Endothelial cell of umbilical vein (primary cell): ENCODE results near the gene FPGS. TPM values are rescaled to one million over a fixed set of nuclear protein-coding genes. Genes with fewer than 3 reads are reported as not detected.

Experiments used
- BruUV-seq: library from RNA; stranded (reverse); fragments of 400-500 nt; replicated peaks from 2 replicates; lab custom pipeline; 2021; lab: Mats Ljungman, UMichigan
- CTCF ChIA-PET: fragments of 300-600, 350-600 bp; sonication (Branson Sonifier 250); formaldehyde crosslinking; loops from one replicate; lab custom pipeline; 2021; ENCODE audit warnings: antibody characterized with exemption, inconsistent platforms; lab: Charles Lee
- POLR2A ChIA-PET: fragments of 300-600, 350-600 bp; sonication (Branson Sonifier 250); formaldehyde crosslinking; loops from one replicate; lab custom pipeline; 2021; ENCODE audit warnings: antibody characterized with exemption, inconsistent platforms; lab: Charles Lee
- DNase-seq: peaks from one replicate; pipeline ENCODE4 v3.0.0-alpha.2; 2011; ENCODE audit warnings: low read depth, low spot score
- FAIRE-seq: peaks from 2 replicates; lab custom pipeline; 2011; peaks lifted over from hg19 to GRCh38; lab: Jason Lieb, UNC
- H2AFZ ChIP-seq: 2 replicates; pipeline ENCODE4 v1.6.0; 2012; ENCODE audit warnings: low read depth, low read length, control low read depth, inconsistent platforms
- H3K27ac ChIP-seq: 2 replicates; pipeline ENCODE4 v1.5.1; 2011; ENCODE audit warnings: low read depth, mild to moderate bottlenecking, control low read depth, low read length, moderate library complexity; ENCODE audit not compliant: insufficient read depth
- H3K27me3 ChIP-seq, 2 experiments: 2 replicates each; pipeline versions ENCODE4 v1.6.0 to v1.6.1; 2011; ENCODE audit warnings: low read length in 2 of 2, mixed read lengths in 1 of 2; ENCODE audit not compliant: control insufficient read depth in 2 of 2, insufficient read depth in 2 of 2
- H3K36me3 ChIP-seq, 2 experiments: 2 replicates in 1 of 2; 3 replicates in 1 of 2; pipeline ENCODE4 v1.5.1; 2011; ENCODE audit warnings: low read length in 2 of 2, mild to moderate bottlenecking in 1 of 2, moderate library complexity in 1 of 2; ENCODE audit not compliant: control insufficient read depth in 2 of 2, insufficient read depth in 2 of 2; ENCODE audit errors: extremely low read depth in 1 of 2
- H3K4me1 ChIP-seq: 3 replicates; pipeline ENCODE4 v1.5.1; 2011; ENCODE audit warnings: mild to moderate bottlenecking, low read length; ENCODE audit not compliant: control insufficient read depth, insufficient read depth; ENCODE audit errors: extremely low read depth
- H3K4me2 ChIP-seq: 2 replicates; pipeline ENCODE4 v1.6.1; 2011; ENCODE audit warnings: low read length, control low read depth, mixed read lengths; ENCODE audit not compliant: insufficient read depth
- H3K4me3 ChIP-seq, 3 experiments: fragments of 200-600 bp in 1 of 3; sonication (generic), shearing (Covaris generic) in 1 of 3; replicated peaks in 1 of 3; 2 replicates each; pipeline ENCODE4 v1.5.1; 2011 to 2016; ENCODE audit warnings: control low read depth in 3 of 3, low read length in 3 of 3, mild to moderate bottlenecking in 2 of 3, inconsistent platforms in 1 of 3, low read depth in 1 of 3, moderate library complexity in 1 of 3; ENCODE audit not compliant: insufficient read depth in 1 of 3
- H3K79me2 ChIP-seq: 2 replicates; pipeline ENCODE4 v1.6.0; 2012; ENCODE audit warnings: low read length, inconsistent platforms; ENCODE audit not compliant: control insufficient read depth, insufficient read depth
- H3K9ac ChIP-seq: replicated peaks from 2 replicates; pipeline ENCODE3; 2011; ENCODE audit warnings: low read length, control low read depth; ENCODE audit not compliant: insufficient read depth; ENCODE audit errors: extremely low read depth
- H3K9me1 ChIP-seq: replicated peaks from 3 replicates; pipeline ENCODE4 v1.6.0; 2011; ENCODE audit warnings: mild to moderate bottlenecking, low read length; ENCODE audit not compliant: control insufficient read depth, insufficient read depth; ENCODE audit errors: extremely low read depth
- H3K9me3 ChIP-seq: replicated peaks from 2 replicates; pipeline ENCODE4 v1.5.1; 2012; ENCODE audit warnings: low read length, inconsistent platforms; ENCODE audit not compliant: control insufficient read depth, insufficient read depth
- H4K20me1 ChIP-seq: replicated peaks from 2 replicates; pipeline ENCODE3; 2011; ENCODE audit warnings: mild to moderate bottlenecking, low read length; ENCODE audit not compliant: control insufficient read depth, insufficient read depth; ENCODE audit errors: extremely low read depth
- EZH2 ChIP-seq: IDR thresholded peaks from 2 replicates; pipeline ENCODE4 v1.6.1; 2012; ENCODE audit warnings: borderline replicate concordance, low read depth, mild to moderate bottlenecking, moderate library complexity, low read length, inconsistent platforms; ENCODE audit not compliant: severe bottlenecking
- FOS ChIP-seq: IDR thresholded peaks from 2 replicates; pipeline ENCODE4 v1.6.1; 2011; ENCODE audit warnings: mild to moderate bottlenecking, low read length, moderate library complexity, borderline replicate concordance; ENCODE audit not compliant: insufficient read depth
- GATA2 ChIP-seq: IDR thresholded peaks from 2 replicates; pipeline ENCODE4 v1.7.0; 2011; ENCODE audit warnings: low read depth, mild to moderate bottlenecking, moderate library complexity, mixed read lengths, low read length; ENCODE audit not compliant: insufficient read length, insufficient read depth
- JUN ChIP-seq: IDR thresholded peaks from 2 replicates; pipeline ENCODE4 v1.6.1; 2011; ENCODE audit warnings: borderline replicate concordance, low read depth; ENCODE audit not compliant: insufficient read length, insufficient read depth
- MYC ChIP-seq: IDR thresholded peaks from one replicate; pipeline ENCODE4 v1.6.1; 2011; ENCODE audit warnings: mild to moderate bottlenecking, low read depth, low read length
- POLR2A ChIP-seq: IDR thresholded peaks from 2 replicates; pipeline ENCODE4 v1.6.1; 2012; ENCODE audit warnings: low read depth, mild to moderate bottlenecking, control low read depth, low read length
- POLR2AphosphoS5 ChIP-seq: IDR thresholded peaks from 2 replicates; pipeline ENCODE4 v1.6.1; 2012; ENCODE audit warnings: low read depth, mild to moderate bottlenecking, control low read depth, low read length, moderate library complexity; ENCODE audit not compliant: insufficient read depth
- dilution Hi-C: fragments of 300-500 bp; cut with MboI; formaldehyde crosslinking; loops from one replicate; pipeline ENCODE4 v1.15.0; 2019; ENCODE audit warnings: low sequenced_read_pairs; ENCODE audit not compliant: extremely low pct_ligation_motif_present
- intact Hi-C: fragments of 100-400 bp; cut with micrococcal nuclease; formaldehyde crosslinking; loops from one replicate; pipeline ENCODE4 v1.10.0; 2022
- polyA plus RNA-seq, 4 experiments: library from polyadenylated mRNA; depleted of rRNA in 3 of 4; stranded (reverse) in 3 of 4; unstranded in 1 of 4; fragments of >200 nt; gene quantifications; 2 replicates each; pipeline versions ENCODE4 v1.2.1 to v1.2.3, GENCODE V29; 2011 to 2012; ENCODE audit warnings: missing spikeins in 1 of 4
- total RNA-seq: library from RNA; stranded (reverse); gene quantifications from 2 replicates; pipeline ENCODE4 v1.2.3, GENCODE V29; 2021
- TF ChIP-seq, protein P1 (sequence below): IDR thresholded peaks from 2 replicates; pipeline ENCODE4 v1.6.1; 2011; ENCODE audit not compliant: insufficient read depth, insufficient read length
- TF ChIP-seq, protein P2 (sequence below), 2 donors: IDR thresholded peaks; 1 replicate in 1 of 2; 2 replicates in 1 of 2; pipeline ENCODE4 v1.5.1; 2011; ENCODE audit warnings: low read length in 2 of 2, mild to moderate bottlenecking in 2 of 2, moderate library complexity in 2 of 2, control low read depth in 1 of 2, inconsistent platforms in 1 of 2, low read depth in 1 of 2; ENCODE audit not compliant: insufficient read depth in 1 of 2; ENCODE audit errors: extremely low read depth in 1 of 2

FPGS gene
- total and polyA plus RNA-seq, 2 donors (not counting 3 experiments of a cell fraction or from before 2014, with no cell fraction given) = 77.7 to 90.2 TPM

GRCh38 chr9:127810378-127811187 is 7.9 kb downstream of the FPGS start:
- Histone ChIP-seq H3K36me3 (peaks cover 9 to 43% of the 10 kb centered on the region in 2 experiments), H3K9me3 (no peaks in the 10 kb centered on the region), H3K9me1 (no peaks in the 10 kb centered on the region), H4K20me1 (no peaks in the 10 kb centered on the region), H3K4me2 (no peak overlapping the region), H3K4me3 (no peak overlapping the region), H3K9ac (no peak overlapping the region), H3K4me1 (no peaks in the 10 kb centered on the region), H3K27ac (no peak overlapping the region), H3K79me2 (peaks cover 5% of the 10 kb centered on the region), H2AFZ (no peak overlapping the region), H3K27me3 (no peaks in the 10 kb centered on the region)
- TF ChIP-seq, protein P1, sequence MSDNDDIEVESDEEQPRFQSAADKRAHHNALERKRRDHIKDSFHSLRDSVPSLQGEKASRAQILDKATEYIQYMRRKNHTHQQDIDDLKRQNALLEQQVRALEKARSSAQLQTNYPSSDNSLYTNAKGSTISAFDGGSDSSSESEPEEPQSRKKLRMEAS = no peak
- peak; percentile 37 for TF ChIP-seq POLR2AphosphoS5
- TF ChIP-seq POLR2A = peak; percentile 34
- DNase-seq (no peak), FAIRE-seq (no peak)
- intact Hi-C loops (no loop called here), dilution Hi-C loops (no loop called here)
- ChIA-PET CTCF (interaction anchor here (0.8 kb wide), 1 partner anchor 59 kb away, joined by 3 read pairs; no protein-coding TSS in a partner anchor), POLR2A (no interaction called here)
- BruUV-seq = no TSS peak

- no peak overlapping the region for H3K9ac ChIP-seq
- no peak overlapping the region for H3K4me2 ChIP-seq
- dilution Hi-C loops = no loop called here
- no peaks in the 10 kb centered on the region for H3K9me1 ChIP-seq
- FAIRE-seq (peak; percentile 58), DNase-seq (no peak)
- ChIA-PET POLR2A (interaction anchor here (0.7 kb wide), 1 partner anchor 43 kb away, joined by 3 read pairs; no protein-coding TSS in a partner anchor), CTCF (interaction anchor here (8.4 kb wide), 1 partner anchor 58 kb away, joined by 76 read pairs; no protein-coding TSS in a partner anchor)
- H2AFZ ChIP-seq = no peak overlapping the region
- BruUV-seq = no TSS peak
- peaks cover 2% of the 10 kb centered on the region for H3K79me2 ChIP-seq
- H3K4me3 ChIP-seq = no peak overlapping the region
- H3K27me3 ChIP-seq = no peaks in the 10 kb centered on the region
- peaks cover 7% of the 10 kb centered on the region for H3K4me1 ChIP-seq
- peaks cover 14 to 50% of the 10 kb centered on the region in 2 experiments for H3K36me3 ChIP-seq
- intact Hi-C loops = no loop called here
- no peak overlapping the region for H3K27ac ChIP-seq
- no peaks in the 10 kb centered on the region for H3K9me3 ChIP-seq
- TF ChIP-seq JUN = no peak
- no peak for TF ChIP-seq GATA2
- TF ChIP-seq, protein P1 = no peak
- TF ChIP-seq MYC = no peak
- TF ChIP-seq, protein P2, sequence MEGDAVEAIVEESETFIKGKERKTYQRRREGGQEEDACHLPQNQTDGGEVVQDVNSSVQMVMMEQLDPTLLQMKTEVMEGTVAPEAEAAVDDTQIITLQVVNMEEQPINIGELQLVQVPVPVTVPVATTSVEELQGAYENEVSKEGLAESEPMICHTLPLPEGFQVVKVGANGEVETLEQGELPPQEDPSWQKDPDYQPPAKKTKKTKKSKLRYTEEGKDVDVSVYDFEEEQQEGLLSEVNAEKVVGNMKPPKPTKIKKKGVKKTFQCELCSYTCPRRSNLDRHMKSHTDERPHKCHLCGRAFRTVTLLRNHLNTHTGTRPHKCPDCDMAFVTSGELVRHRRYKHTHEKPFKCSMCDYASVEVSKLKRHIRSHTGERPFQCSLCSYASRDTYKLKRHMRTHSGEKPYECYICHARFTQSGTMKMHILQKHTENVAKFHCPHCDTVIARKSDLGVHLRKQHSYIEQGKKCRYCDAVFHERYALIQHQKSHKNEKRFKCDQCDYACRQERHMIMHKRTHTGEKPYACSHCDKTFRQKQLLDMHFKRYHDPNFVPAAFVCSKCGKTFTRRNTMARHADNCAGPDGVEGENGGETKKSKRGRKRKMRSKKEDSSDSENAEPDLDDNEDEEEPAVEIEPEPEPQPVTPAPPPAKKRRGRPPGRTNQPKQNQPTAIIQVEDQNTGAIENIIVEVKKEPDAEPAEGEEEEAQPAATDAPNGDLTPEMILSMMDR (IDR thresholded peaks at IDR 0.05; ENCODE audit: extremely low read depth in 1 of 2, insufficient read depth in 1 of 2, low read depth in 1 of 2, low read length in 2 of 2) = no peak
- TF ChIP-seq POLR2AphosphoS5 = peak; percentile 57
- no peak for TF ChIP-seq EZH2
- peak; percentile 67 for TF ChIP-seq POLR2A
- no peak for TF ChIP-seq FOS
- no peaks in the 10 kb centered on the region for H4K20me1 ChIP-seq
Observed at GRCh38 chr9:127812011-127812410, 9.3 kb downstream of the FPGS start.
